Breast epithelium (tissue), 3 donors: ENCODE measurements around the gene EGLN1.

Experiments
- POLR2A ChIP-seq: fragments of 450-650 bp; IDR thresholded peaks from one replicate; pipeline ENCODE4 v1.6.1; 2016; ENCODE audit warnings: antibody characterized with exemption, mild to moderate bottlenecking, moderate library complexity
- TF ChIP-seq, protein P1 (sequence below), 3 donors: fragments of 450-650 bp; IDR thresholded peaks; one replicate each; pipeline ENCODE4 v1.5.1; 2016 to 2017; ENCODE audit warnings: antibody characterized with exemption in 3 of 3, mild to moderate bottlenecking in 3 of 3, moderate library complexity in 3 of 3

GRCh38 chr1:231337472-231338269 lies 84.4 kb downstream of the EGLN1 start, which contains the start of gene EXOC8:
- peak; percentile 55 for TF ChIP-seq POLR2A
- TF ChIP-seq, protein P1, sequence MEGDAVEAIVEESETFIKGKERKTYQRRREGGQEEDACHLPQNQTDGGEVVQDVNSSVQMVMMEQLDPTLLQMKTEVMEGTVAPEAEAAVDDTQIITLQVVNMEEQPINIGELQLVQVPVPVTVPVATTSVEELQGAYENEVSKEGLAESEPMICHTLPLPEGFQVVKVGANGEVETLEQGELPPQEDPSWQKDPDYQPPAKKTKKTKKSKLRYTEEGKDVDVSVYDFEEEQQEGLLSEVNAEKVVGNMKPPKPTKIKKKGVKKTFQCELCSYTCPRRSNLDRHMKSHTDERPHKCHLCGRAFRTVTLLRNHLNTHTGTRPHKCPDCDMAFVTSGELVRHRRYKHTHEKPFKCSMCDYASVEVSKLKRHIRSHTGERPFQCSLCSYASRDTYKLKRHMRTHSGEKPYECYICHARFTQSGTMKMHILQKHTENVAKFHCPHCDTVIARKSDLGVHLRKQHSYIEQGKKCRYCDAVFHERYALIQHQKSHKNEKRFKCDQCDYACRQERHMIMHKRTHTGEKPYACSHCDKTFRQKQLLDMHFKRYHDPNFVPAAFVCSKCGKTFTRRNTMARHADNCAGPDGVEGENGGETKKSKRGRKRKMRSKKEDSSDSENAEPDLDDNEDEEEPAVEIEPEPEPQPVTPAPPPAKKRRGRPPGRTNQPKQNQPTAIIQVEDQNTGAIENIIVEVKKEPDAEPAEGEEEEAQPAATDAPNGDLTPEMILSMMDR (IDR thresholded peaks at IDR 0.05) = peak in 1 of 3 donors; percentile 9
